NB4 (cell line): ENCODE results near the gene SCN1A.

Experiments used
- CTCF ChIP-seq: IDR thresholded peaks from one replicate; pipeline ENCODE4 v1.5.1; 2012; ENCODE audit warnings: low read depth, low read length
- POLR2A ChIP-seq: IDR thresholded peaks from 2 replicates; pipeline ENCODE4 v1.6.1; 2011; ENCODE audit warnings: mild to moderate bottlenecking; ENCODE audit not compliant: insufficient read length; ENCODE audit errors: extremely low read depth

- TF ChIP-seq CTCF (no peak), POLR2A (no peak)
These were observed 127.4 kb downstream of the SCN1A start for GRCh38 chr2:166000401-166000800.
